Kidney epithelial cell (primary cell): Measurements from ENCODE around the gene RHAG. TPM values are rescaled to one million over a fixed set of nuclear protein-coding genes. Genes with fewer than 3 reads are reported as not detected.
"Not testable (repeated sequence)": the region's sequence is repeated elsewhere in the genome, so short reads cannot be mapped to it uniquely, and the experiment has no call there.

ENCODE experiments used
- DNase-seq: peaks from one replicate; pipeline ENCODE4 v3.0.0-alpha.2; 2010; ENCODE audit warnings: low read depth
- H3K27me3 ChIP-seq: 2 replicates; pipeline ENCODE4 v1.6.0; 2011; ENCODE audit warnings: low read length; ENCODE audit not compliant: control insufficient read depth, insufficient read depth
- H3K36me3 ChIP-seq: 2 replicates; pipeline ENCODE4 v1.5.1; 2011; ENCODE audit warnings: low read length; ENCODE audit not compliant: control insufficient read depth, insufficient read depth
- H3K4me3 ChIP-seq: 2 replicates; pipeline ENCODE4 v1.5.1; 2011; ENCODE audit warnings: low read depth, mild to moderate bottlenecking, control low read depth, low read length
- CTCF ChIP-seq: IDR thresholded peaks from 2 replicates; pipeline ENCODE4 v1.5.1; 2011; ENCODE audit warnings: mild to moderate bottlenecking, moderate library complexity, low read length, control low read depth, inconsistent platforms; ENCODE audit not compliant: insufficient read depth, poor library complexity, severe bottlenecking
- total RNA-seq: library from RNA; depleted of rRNA; stranded (reverse); fragments of >200 nt; gene quantifications from 2 replicates; pipeline ENCODE4 v1.2.3, GENCODE V29; 2015

Gene RHAG
- total RNA-seq, 1 donor from 2014 or later = not detected

GRCh38 chr6:49666480-49666879 is 29.8 kb upstream of the RHAG start:
- no peak for TF ChIP-seq CTCF
- no peak overlapping the region for H3K4me3 ChIP-seq
- no peak for DNase-seq
- no peaks in the 10 kb centered on the region for H3K27me3 ChIP-seq
- no peaks in the 10 kb centered on the region for H3K36me3 ChIP-seq

- DNase-seq = no peak
- TF ChIP-seq CTCF = no peak
- Histone ChIP-seq H3K4me3 (no peak overlapping the region), H3K36me3 (no peaks in the 10 kb centered on the region), H3K27me3 (no peaks in the 10 kb centered on the region)
Observed at GRCh38 chr6:49664817-49665216, 28.2 kb upstream of the RHAG start.

- H3K4me3 ChIP-seq, H3K36me3 ChIP-seq, DNase-seq, H3K27me3 ChIP-seq: not testable (repeated sequence)
Observed at GRCh38 chr6:49664054-49664453, 27.4 kb upstream of the RHAG start.

- H3K27me3 ChIP-seq = no peaks in the 10 kb centered on the region
- no peak for DNase-seq
- TF ChIP-seq CTCF = no peak
- no peaks in the 10 kb centered on the region for H3K36me3 ChIP-seq
- H3K4me3 ChIP-seq = no peak overlapping the region
Observed at GRCh38 chr6:49662892-49663261, 26.2 kb upstream of the RHAG start.

- no peak overlapping the region for H3K4me3 ChIP-seq
- no peaks in the 10 kb centered on the region for H3K27me3 ChIP-seq
- no peak for DNase-seq
- no peaks in the 10 kb centered on the region for H3K36me3 ChIP-seq
- TF ChIP-seq CTCF = no peak
Observed at GRCh38 chr6:49662231-49662891, 25.7 kb upstream of the RHAG start.

GRCh38 chr6:49653942-49654341 is 17.3 kb upstream of the RHAG start:
- H3K27me3 ChIP-seq = no peaks in the 10 kb centered on the region
- no peak for TF ChIP-seq CTCF
- H3K4me3 ChIP-seq = no peak overlapping the region
- DNase-seq = no peak
- no peaks in the 10 kb centered on the region for H3K36me3 ChIP-seq
